GM18508 (cell line): ENCODE data around the gene ITIH2.
"Not testable (repeated sequence)": the region's sequence is repeated elsewhere in the genome, so short reads cannot be mapped to it uniquely, and the experiment has no call there.

Source experiments
- ATAC-seq: cut with Tn5 transposase; IDR thresholded peaks from one replicate; pipeline ENCODE4 v1.9.1; 2021; ENCODE audit warnings: moderate number of reproducible peaks; ENCODE audit not compliant: insufficient read depth, unreplicated experiment

Gene ITIH2

GRCh38 chr10:7738536-7739407 is 35.7 kb downstream of the ITIH2 start:
- ATAC-seq: no peak

GRCh38 chr10:7744307-7744706 is 41.2 kb downstream of the ITIH2 start:
- no peak for ATAC-seq

- ATAC-seq: not testable (repeated sequence)
Observed at GRCh38 chr10:7748637-7749036, 45.5 kb downstream of the ITIH2 start.

GRCh38 chr10:7750222-7750621 is 47.1 kb downstream of the ITIH2 start:
- no peak for ATAC-seq

- ATAC-seq: no peak
Observed at GRCh38 chr10:7752251-7752650, 49.1 kb downstream of the ITIH2 start.

- ATAC-seq: no peak
Observed at GRCh38 chr10:7755103-7755502, 52.0 kb downstream of the ITIH2 start.

GRCh38 chr10:7756360-7756992 is 53.4 kb downstream of the ITIH2 start:
- no peak for ATAC-seq

GRCh38 chr10:7763929-7764328 is 60.8 kb downstream of the ITIH2 start:
- no peak for ATAC-seq

- no peak for ATAC-seq
Observed at GRCh38 chr10:7766241-7766640, 63.1 kb downstream of the ITIH2 start.

GRCh38 chr10:7767209-7767608 is 64.1 kb downstream of the ITIH2 start:
- no peak for ATAC-seq

GRCh38 chr10:7768417-7768816 is 65.3 kb downstream of the ITIH2 start:
- no peak for ATAC-seq

GRCh38 chr10:7773845-7774801 is 71.0 kb downstream of the ITIH2 start:
- no peak for ATAC-seq

- no peak for ATAC-seq
Observed at GRCh38 chr10:7776777-7777176, 73.7 kb downstream of the ITIH2 start.

- not testable (repeated sequence) for ATAC-seq
Observed at GRCh38 chr10:7782194-7782593, 79.1 kb downstream of the ITIH2 start.

- no peak for ATAC-seq
Observed at GRCh38 chr10:7786430-7786829, 83.3 kb downstream of the ITIH2 start.

- ATAC-seq: peak; percentile 1
Observed at GRCh38 chr10:7787150-7787856, 84.2 kb downstream of the ITIH2 start.

GRCh38 chr10:7787857-7788638 is 84.9 kb downstream of the ITIH2 start, which contains the start of the genes ATP5F1C and KIN:
ATP5F1C (plus strand) TSS chr10:7788177; CDS start chr10:7788208, 31 bp downstream.
KIN (minus strand) TSS chr10:7787993; CDS start chr10:7787933, 60 bp downstream.
- peak; percentile 87 for ATAC-seq

- peak; percentile 18 for ATAC-seq
Observed at GRCh38 chr10:7788639-7789286, 85.6 kb downstream of the ITIH2 start.
